Measurements from ENCODE around the gene GID8.

Gene GID8

DNA sequence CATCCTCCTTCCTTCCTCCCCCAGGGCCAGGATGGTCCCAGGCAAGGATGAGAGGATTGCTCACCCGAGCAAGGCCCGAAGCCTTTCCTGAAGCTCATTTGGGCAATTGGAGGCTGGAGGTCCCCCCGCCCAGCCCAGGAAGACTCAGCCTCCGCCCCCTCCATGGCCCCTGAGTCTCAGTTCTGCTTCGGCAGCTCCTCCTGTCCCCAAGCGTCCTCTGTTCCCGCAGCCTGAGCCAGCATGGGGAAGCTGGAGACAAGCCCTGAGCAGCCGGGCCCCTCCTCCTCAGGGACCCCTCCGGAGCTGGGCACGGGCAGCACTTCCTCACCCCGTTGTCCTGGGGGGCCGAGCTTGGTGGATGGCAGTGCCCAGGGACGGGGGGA is 40.6 kb downstream of the GID8 start:
- H3K27ac ChIP-seq (ENCODE audit: low read length, poor library complexity, severe bottlenecking) = no peak overlapping the region
- no peak overlapping the region for H4K8ac ChIP-seq (ENCODE audit: low read length)
- no peaks in the 10 kb centered on the region for H3K9me3 ChIP-seq (ENCODE audit: control insufficient read depth, low read length)
- no peak overlapping the region for H2BK15ac ChIP-seq (ENCODE audit: low read depth, poor library complexity, severe bottlenecking)
- no peak overlapping the region for H3K9ac ChIP-seq (ENCODE audit: low read length)
- no peak overlapping the region for H2BK120ac ChIP-seq (ENCODE audit: low read depth, low read length)
- no peak overlapping the region for H2BK5ac ChIP-seq (ENCODE audit: low read depth, low read length, poor library complexity, severe bottlenecking)
- no peak overlapping the region for H2BK12ac ChIP-seq (ENCODE audit: low read length in 2 of 2)
- no peak for DNase-seq
- no peak overlapping the region for H3K14ac ChIP-seq (ENCODE audit: low read length in 2 of 2)
- no peaks in the 10 kb centered on the region for H3K4me1 ChIP-seq (ENCODE audit: control insufficient read depth, insufficient read depth, low read depth, low read length)
- H3K79me1 ChIP-seq (replicated peaks; ENCODE audit: low read length, poor library complexity, severe bottlenecking) = no peaks in the 10 kb centered on the region
- no peak overlapping the region for H3K23ac ChIP-seq (ENCODE audit: low read length in 2 of 2)
- H3K36me3 ChIP-seq (ENCODE audit: control insufficient read depth in 1 of 2, insufficient read depth in 2 of 2, low read depth in 1 of 2, low read length in 2 of 2) = no peaks in the 10 kb centered on the region
- no peak overlapping the region for H4K91ac ChIP-seq (ENCODE audit: low read length)
- no peak overlapping the region for H3K18ac ChIP-seq (ENCODE audit: low read depth in 1 of 2, low read length in 2 of 2)
- H2AFZ ChIP-seq (ENCODE audit: low read depth, low read length) = no peak overlapping the region
- H3K4me2 ChIP-seq (ENCODE audit: low read length, poor library complexity, severe bottlenecking) = no peak overlapping the region
- H3K4me3 ChIP-seq (ENCODE audit: insufficient read depth in 1 of 2, low read depth in 1 of 2, low read length in 2 of 2) = no peak overlapping the region
- H3K27me3 ChIP-seq (ENCODE audit: control insufficient read depth in 1 of 2, insufficient read depth in 1 of 2, low read length in 2 of 2) = peaks cover 92 to 93% of the 10 kb centered on the region in 2 experiments
- 80% methylated on average over 13 of the region's 13 CpGs for WGBS
- no peak overlapping the region for H2AK5ac ChIP-seq (ENCODE audit: low read length, severe bottlenecking)
- H3K4ac ChIP-seq (ENCODE audit: low read depth in 1 of 2, low read length in 2 of 2) = no peak overlapping the region

DNA sequence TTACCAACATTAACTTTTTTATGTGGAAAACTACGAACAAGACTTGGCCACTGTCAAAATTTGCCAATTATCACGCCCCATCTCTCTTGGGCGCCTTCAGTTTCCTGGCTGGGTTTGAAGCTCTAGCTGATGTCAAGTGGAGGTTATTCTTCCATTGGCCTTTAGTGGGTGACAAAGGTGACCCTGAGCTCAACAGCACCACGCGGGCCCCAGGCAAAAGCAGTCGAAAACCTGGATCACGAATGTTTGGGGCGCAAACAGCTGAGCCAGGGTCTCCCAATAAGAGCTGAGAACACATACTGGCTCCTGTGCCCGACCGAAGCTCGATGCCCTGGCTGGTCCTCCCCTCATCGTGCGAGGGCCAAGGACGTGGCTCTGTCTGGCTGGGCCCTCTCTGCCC is 41.4 kb downstream of the GID8 start:
- Histone ChIP-seq H3K4ac (ENCODE audit: low read depth in 1 of 2, low read length in 2 of 2) (no peak overlapping the region), H2BK120ac (ENCODE audit: low read depth, low read length) (no peak overlapping the region), H3K9me3 (ENCODE audit: control insufficient read depth, low read length) (no peaks in the 10 kb centered on the region), H3K36me3 (ENCODE audit: control insufficient read depth in 1 of 2, insufficient read depth in 2 of 2, low read depth in 1 of 2, low read length in 2 of 2) (no peaks in the 10 kb centered on the region), H2BK5ac (ENCODE audit: low read depth, low read length, poor library complexity, severe bottlenecking) (no peak overlapping the region), H3K27ac (ENCODE audit: low read length, poor library complexity, severe bottlenecking) (no peak overlapping the region), H3K18ac (ENCODE audit: low read depth in 1 of 2, low read length in 2 of 2) (no peak overlapping the region), H3K14ac (ENCODE audit: low read length in 2 of 2) (no peak overlapping the region), H3K79me1 (replicated peaks; ENCODE audit: low read length, poor library complexity, severe bottlenecking) (no peaks in the 10 kb centered on the region), H3K27me3 (ENCODE audit: control insufficient read depth in 1 of 2, insufficient read depth in 1 of 2, low read length in 2 of 2) (peaks cover 90 to 94% of the 10 kb centered on the region in 2 experiments), H3K4me2 (ENCODE audit: low read length, poor library complexity, severe bottlenecking) (no peak overlapping the region), H3K9ac (ENCODE audit: low read length) (no peak overlapping the region), H3K4me3 (ENCODE audit: insufficient read depth in 1 of 2, low read depth in 1 of 2, low read length in 2 of 2) (peak overlapping the region in 1 of 2 experiments; percentile 4), H3K4me1 (ENCODE audit: control insufficient read depth, insufficient read depth, low read depth, low read length) (no peaks in the 10 kb centered on the region), H2BK15ac (ENCODE audit: low read depth, poor library complexity, severe bottlenecking) (no peak overlapping the region), H2AK5ac (ENCODE audit: low read length, severe bottlenecking) (no peak overlapping the region), H4K8ac (ENCODE audit: low read length) (no peak overlapping the region), H4K91ac (ENCODE audit: low read length) (no peak overlapping the region), H3K23ac (ENCODE audit: low read length in 2 of 2) (no peak overlapping the region), H2BK12ac (ENCODE audit: low read length in 2 of 2) (no peak overlapping the region), H2AFZ (ENCODE audit: low read depth, low read length) (no peak overlapping the region)
- no peak for DNase-seq
- 88% methylated on average over 14 of the region's 14 CpGs for WGBS

GRCh38 chr20:62979876-62980373 is 42.0 kb downstream of the GID8 start:
- Histone ChIP-seq H3K4ac (ENCODE audit: low read depth in 1 of 2, low read length in 2 of 2) (no peak overlapping the region), H3K4me3 (ENCODE audit: insufficient read depth in 1 of 2, low read depth in 1 of 2, low read length in 2 of 2) (no peak overlapping the region), H2BK5ac (ENCODE audit: low read depth, low read length, poor library complexity, severe bottlenecking) (no peak overlapping the region), H3K9me3 (ENCODE audit: control insufficient read depth, low read length) (no peaks in the 10 kb centered on the region), H3K79me1 (replicated peaks; ENCODE audit: low read length, poor library complexity, severe bottlenecking) (no peaks in the 10 kb centered on the region), H3K4me2 (ENCODE audit: low read length, poor library complexity, severe bottlenecking) (no peak overlapping the region), H3K9ac (ENCODE audit: low read length) (no peak overlapping the region), H3K36me3 (ENCODE audit: control insufficient read depth in 1 of 2, insufficient read depth in 2 of 2, low read depth in 1 of 2, low read length in 2 of 2) (no peaks in the 10 kb centered on the region), H4K8ac (ENCODE audit: low read length) (no peak overlapping the region), H2AFZ (ENCODE audit: low read depth, low read length) (no peak overlapping the region), H2BK15ac (ENCODE audit: low read depth, poor library complexity, severe bottlenecking) (no peak overlapping the region), H2AK5ac (ENCODE audit: low read length, severe bottlenecking) (no peak overlapping the region), H4K91ac (ENCODE audit: low read length) (no peak overlapping the region), H3K14ac (ENCODE audit: low read length in 2 of 2) (no peak overlapping the region), H3K4me1 (ENCODE audit: control insufficient read depth, insufficient read depth, low read depth, low read length) (no peaks in the 10 kb centered on the region), H2BK120ac (ENCODE audit: low read depth, low read length) (no peak overlapping the region), H3K18ac (ENCODE audit: low read depth in 1 of 2, low read length in 2 of 2) (no peak overlapping the region), H3K23ac (ENCODE audit: low read length in 2 of 2) (no peak overlapping the region), H3K27me3 (ENCODE audit: control insufficient read depth in 1 of 2, insufficient read depth in 1 of 2, low read length in 2 of 2) (peaks cover 89 to 94% of the 10 kb centered on the region in 2 experiments), H2BK12ac (ENCODE audit: low read length in 2 of 2) (no peak overlapping the region), H3K27ac (ENCODE audit: low read length, poor library complexity, severe bottlenecking) (no peak overlapping the region)
- no peak for DNase-seq
- 62% methylated on average over 19 of the region's 19 CpGs for WGBS

DNA sequence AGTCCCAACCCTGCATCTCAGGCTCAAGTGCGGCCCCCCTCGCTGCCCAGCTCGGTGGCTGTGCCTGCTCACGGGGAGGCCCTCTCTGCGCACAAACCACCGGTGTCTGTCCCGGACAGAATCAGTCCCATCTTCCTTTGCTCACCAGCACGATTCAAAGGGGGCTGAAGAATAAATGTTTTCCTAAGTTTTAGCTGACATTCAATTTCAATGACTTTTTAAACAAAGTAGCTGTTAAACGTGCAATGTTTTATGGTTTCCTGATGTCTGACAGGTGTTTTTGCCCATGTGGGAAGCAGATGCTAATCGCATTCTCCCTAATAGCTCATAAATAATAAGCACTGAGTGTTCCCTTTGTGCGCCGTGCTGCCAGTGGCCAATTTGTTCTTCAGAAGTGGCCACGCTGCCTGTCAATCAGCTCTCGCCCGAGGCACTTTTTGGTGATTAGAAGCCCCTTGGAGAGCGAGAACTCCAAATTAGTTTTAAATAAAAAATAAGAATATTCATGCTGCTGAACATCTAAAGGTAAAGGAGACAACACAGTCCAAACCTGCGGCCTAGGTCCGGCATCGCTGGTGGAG is 42.5 kb downstream of the GID8 start:
- Histone ChIP-seq H2BK120ac (ENCODE audit: low read depth, low read length) (no peak overlapping the region), H3K36me3 (ENCODE audit: control insufficient read depth in 1 of 2, insufficient read depth in 2 of 2, low read depth in 1 of 2, low read length in 2 of 2) (no peaks in the 10 kb centered on the region), H3K4me2 (ENCODE audit: low read length, poor library complexity, severe bottlenecking) (no peak overlapping the region), H2AFZ (ENCODE audit: low read depth, low read length) (no peak overlapping the region), H3K23ac (ENCODE audit: low read length in 2 of 2) (no peak overlapping the region), H2BK5ac (ENCODE audit: low read depth, low read length, poor library complexity, severe bottlenecking) (no peak overlapping the region), H3K79me1 (replicated peaks; ENCODE audit: low read length, poor library complexity, severe bottlenecking) (no peaks in the 10 kb centered on the region), H3K4ac (ENCODE audit: low read depth in 1 of 2, low read length in 2 of 2) (no peak overlapping the region), H2BK12ac (ENCODE audit: low read length in 2 of 2) (no peak overlapping the region), H2AK5ac (ENCODE audit: low read length, severe bottlenecking) (no peak overlapping the region), H3K9ac (ENCODE audit: low read length) (no peak overlapping the region), H4K8ac (ENCODE audit: low read length) (no peak overlapping the region), H2BK15ac (ENCODE audit: low read depth, poor library complexity, severe bottlenecking) (no peak overlapping the region), H3K18ac (ENCODE audit: low read depth in 1 of 2, low read length in 2 of 2) (no peak overlapping the region), H3K27me3 (ENCODE audit: control insufficient read depth in 1 of 2, insufficient read depth in 1 of 2, low read length in 2 of 2) (peaks cover 85 to 94% of the 10 kb centered on the region in 2 experiments), H3K27ac (ENCODE audit: low read length, poor library complexity, severe bottlenecking) (no peak overlapping the region), H4K91ac (ENCODE audit: low read length) (no peak overlapping the region), H3K4me1 (ENCODE audit: control insufficient read depth, insufficient read depth, low read depth, low read length) (no peaks in the 10 kb centered on the region), H3K14ac (ENCODE audit: low read length in 2 of 2) (no peak overlapping the region), H3K4me3 (ENCODE audit: insufficient read depth in 1 of 2, low read depth in 1 of 2, low read length in 2 of 2) (no peak overlapping the region), H3K9me3 (ENCODE audit: control insufficient read depth, low read length) (no peaks in the 10 kb centered on the region)
- 78% methylated on average over 18 of the region's 19 CpGs for WGBS
- no peak for DNase-seq
